GM19455 (cell line): ENCODE results near the gene NHP2.

Source experiments
- ATAC-seq: cut with Tn5 transposase; IDR thresholded peaks from one replicate; pipeline ENCODE4 v1.9.1; 2021; ENCODE audit not compliant: unreplicated experiment

Gene NHP2

DNA sequence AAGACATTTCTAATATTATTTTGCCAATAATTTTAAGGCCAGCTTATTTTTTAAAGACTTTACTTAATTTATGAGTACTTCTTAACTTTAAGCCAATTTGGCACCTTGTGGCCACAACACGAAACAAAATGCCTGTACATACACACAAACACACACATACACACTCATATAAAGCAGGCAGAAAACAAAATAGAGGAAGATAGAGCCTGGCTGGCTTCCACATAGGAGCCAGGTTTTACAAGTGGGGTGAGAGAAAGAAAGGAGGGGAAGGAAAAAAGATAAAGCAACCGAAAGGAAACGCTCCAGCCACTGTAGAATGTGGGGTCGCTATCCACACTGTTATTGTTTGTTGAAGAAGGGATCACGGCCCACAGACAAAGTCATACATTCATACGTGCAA is 23.1 kb upstream of the NHP2 start:
- ATAC-seq, result no peak

DNA sequence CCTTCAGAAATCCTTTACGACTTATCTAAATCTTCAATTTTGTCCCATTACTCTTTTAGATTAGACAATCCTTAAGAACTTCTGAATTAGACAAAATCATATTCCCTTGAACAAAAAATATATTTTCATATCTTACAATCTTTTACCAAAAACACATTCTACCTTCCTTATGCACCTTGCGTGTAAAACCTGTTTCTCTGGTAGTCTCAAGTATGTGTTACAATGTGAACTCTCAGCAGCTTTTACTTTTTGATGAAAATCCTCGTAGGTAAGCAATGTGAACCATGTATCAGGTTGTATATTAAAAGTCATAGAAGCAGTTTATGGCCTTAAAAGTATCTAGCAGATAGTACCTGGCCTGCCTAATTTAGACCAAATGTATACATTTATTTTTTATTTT is 20.8 kb upstream of the NHP2 start:
- ATAC-seq, result no peak

DNA sequence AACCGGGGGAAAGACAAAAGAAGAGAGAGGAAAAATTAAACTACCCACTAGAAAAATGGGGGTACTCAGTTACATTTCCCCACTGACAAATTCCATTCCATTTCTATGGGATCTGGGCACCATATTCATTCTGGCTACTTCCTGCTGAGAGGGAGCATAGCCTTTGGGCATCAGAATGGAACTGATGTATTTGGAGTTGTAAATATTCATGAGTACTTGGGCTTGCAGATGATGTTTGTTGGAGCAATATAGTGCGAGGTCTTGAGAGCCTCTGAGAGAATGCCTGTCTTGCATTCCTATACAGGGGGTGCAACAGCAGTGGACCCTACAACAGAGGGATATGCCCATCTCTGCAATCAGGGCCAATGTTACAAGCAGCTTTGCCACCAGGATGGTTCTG is 16.8 kb upstream of the NHP2 start:
- no peak for ATAC-seq

DNA sequence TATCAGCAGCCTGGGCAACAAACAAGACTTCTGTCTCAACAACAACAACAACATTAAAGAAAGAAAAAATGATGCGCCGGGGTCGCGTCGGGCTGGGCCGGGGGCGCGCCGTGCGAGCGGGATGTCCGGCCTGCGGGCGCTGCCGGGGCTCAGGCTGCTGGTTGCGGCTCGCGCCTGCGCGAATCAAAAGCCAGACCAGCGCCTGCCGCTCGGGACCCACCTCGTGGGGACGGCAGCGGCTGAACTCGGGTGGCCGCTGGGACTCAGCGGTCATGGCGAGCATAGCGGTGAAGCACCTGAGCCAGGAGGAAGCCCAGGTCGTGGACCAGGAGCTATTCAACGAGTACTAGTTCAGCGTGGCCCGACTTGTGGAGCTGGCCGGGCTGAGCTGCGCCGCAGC is 11.9 kb upstream of the NHP2 start:
- no peak for ATAC-seq

DNA sequence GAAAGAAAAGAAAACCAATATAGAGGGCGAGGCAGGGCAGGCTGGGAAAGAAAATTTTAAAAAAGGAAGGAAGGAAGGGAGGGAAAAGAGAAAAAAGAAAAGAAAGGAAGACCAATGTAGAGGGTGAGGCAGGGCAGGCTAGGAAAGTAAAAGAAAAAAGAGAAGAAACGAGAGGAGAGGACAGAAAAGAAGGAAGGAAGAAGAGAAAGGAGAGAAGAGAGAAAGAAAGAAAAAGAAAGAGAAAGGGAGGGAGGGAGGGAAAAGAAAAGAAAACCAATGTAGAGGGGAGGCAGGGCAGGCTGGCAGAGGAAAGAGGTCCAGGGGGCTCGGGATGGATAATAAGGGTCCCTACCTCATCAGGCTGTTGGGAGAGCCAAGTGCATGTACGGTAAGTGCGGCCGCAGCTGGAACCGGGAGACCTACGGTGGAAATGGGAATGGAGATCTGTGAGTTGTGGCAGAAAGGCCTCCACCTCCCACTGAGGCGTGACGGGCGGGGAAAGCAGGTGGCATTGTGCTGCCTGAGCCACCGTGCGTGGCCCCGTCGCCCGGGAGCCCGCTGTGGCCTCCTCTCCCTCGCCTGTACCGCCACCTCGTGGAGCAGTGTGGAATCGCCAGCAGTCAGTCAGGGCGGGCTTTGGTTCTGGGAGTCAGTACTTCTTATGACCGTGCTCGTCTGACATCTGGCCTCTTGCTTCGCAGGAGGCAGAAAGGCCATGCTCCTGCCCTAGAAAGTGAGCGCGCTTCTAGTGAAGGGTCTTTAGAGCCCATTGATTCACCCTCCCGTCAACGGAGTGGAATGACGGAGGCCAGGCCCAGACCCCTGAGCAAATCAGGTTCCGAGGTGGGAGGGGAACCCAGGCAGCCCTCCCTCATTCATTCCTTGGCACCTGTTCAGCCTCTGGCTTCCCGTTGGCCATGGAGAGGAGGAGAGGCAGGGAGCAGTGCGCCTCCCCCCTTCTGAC is 10.4 kb upstream of the NHP2 start:
- ATAC-seq, result peak; percentile 83

DNA sequence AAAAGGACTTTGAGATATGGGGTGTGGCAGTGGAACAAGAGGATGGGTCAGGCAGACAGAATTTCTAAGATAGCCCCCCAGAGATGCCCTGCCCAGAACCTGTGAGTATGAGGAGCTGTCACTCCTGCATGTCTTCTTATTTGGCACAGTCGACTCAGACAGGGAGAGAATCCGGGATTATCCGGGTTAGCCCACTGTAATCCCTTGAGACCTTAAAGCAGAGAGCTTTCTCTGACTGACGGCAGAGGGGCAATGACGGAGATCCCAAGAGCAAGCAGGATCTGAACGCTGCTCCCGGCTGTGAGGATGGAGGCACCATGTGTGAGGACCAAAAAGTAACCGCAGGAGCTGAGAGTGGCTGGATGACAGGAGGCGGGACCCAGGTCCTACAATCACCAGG is 8.8 kb upstream of the NHP2 start:
- ATAC-seq, result no peak

DNA sequence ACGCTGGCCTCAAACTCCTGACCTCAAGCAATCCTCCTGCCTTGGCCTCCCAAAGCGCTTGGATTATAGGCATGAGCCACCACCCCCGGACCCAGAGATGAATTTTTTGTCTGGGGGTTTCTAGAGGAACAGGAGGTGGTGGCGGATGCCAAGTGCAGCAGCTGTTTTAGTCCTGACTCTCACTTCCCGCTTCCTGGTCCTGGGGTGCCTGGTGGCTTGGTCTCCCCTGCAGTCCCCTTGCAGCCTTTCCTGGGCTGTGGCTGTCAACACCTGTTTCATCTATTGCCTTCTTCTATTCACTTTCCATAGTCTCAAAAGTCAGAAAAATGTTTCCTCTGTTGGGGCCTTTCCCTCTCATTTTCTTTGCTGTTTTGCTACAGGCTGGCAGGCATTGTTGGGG is 6.5 kb upstream of the NHP2 start:
- ATAC-seq, result no peak

DNA sequence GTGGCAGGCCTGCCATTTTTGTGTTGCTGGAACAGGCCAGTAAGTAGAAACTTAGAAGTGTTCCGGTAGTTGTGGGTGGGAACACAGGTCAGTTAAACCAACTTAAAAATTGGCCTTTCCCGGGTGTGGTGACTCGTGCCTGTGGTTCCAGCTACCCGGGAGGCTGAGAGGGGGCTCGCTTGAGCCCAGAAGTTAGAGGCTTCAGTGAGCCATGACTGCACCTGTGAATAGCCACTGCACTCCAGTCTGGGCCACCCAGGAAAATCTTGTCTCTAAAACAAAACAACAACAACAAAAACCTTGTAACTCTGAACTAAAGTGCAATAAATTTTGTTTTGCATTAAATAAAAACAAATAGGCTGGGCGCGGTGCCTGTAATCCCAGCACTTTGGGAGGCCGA is 1.4 kb upstream of the NHP2 start:
- ATAC-seq, result no peak

DNA sequence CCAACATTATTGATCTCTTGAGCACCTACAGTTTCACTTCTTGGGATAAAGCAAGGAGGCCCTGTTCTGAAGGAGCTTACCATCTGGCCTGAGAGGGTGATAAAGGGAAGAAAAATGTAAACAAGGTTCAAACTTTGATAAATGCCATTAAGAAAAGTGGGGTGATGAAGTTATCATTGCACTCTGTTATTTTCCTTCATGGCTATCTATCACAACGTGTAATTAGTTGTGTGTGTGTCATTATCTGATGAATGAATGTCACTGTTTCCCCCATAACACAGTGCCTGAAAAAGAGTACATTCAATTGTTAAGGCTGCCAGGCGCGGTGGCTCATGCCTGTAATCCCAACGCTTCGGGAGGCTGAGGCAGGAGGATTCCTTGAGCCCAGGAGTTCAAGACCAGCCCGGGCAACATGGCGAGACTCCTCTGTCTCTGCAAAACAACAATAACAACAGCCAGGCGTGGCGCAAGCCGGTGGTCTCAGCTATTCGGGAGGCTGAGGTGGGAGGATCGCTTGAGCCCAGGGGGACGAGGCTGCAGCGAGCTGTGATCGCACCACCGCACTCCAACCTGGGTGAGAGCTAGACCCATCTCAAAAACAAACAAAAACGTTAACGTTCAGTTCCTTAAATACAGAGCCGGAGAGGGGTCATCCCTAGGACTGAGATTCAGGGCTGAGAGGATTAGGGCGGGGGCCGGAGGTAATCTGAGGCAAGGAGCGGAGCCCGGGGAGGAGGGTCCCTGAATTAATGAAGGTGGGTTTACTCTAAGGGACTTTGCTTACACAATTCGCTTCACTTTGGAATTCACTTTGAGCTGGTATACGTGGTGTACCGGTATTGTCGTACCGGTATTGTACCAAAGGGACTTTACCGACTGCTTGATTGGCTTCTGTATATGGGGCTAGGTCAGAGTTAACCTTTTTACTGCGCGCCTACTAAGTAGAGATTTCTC is 917 bp downstream of the NHP2 start:
- ATAC-seq, result no peak

DNA sequence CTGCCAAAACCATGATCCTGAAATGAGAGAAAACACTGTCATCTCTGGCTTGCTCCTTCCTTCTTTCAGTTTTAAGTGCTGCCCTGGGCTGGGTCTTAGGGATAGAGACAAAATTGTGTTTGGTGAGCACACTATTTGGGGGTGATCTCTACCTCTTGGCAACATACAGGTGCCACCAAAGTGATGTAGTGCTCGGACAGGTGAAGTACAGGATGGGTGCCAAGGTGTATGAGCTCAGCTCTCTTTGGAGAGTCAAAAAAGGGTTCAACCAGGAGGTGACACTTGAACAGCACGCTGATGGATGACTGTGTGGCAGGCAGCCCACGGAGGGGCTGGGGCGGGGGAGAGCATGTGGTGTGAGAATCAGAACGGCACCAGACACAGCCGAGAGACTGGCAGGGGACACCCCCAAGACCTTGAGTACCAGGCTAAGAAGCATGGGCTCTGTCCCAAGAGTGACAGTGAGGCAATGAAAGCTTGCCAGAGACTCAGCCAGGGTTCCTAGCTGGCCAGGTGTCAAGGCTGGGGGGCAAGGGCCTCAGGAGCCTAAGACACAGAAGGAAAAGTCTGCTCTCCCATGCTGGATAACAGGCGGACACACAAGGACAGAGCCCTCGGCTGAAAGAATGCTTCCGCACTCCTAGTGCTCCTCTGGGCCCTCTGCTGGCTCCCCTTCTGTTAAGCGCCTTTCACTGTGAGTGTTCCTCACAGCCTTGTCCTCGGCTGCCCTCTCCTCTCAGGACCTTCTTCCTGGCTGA is 2.5 kb downstream of the NHP2 start:
- no peak for ATAC-seq

DNA sequence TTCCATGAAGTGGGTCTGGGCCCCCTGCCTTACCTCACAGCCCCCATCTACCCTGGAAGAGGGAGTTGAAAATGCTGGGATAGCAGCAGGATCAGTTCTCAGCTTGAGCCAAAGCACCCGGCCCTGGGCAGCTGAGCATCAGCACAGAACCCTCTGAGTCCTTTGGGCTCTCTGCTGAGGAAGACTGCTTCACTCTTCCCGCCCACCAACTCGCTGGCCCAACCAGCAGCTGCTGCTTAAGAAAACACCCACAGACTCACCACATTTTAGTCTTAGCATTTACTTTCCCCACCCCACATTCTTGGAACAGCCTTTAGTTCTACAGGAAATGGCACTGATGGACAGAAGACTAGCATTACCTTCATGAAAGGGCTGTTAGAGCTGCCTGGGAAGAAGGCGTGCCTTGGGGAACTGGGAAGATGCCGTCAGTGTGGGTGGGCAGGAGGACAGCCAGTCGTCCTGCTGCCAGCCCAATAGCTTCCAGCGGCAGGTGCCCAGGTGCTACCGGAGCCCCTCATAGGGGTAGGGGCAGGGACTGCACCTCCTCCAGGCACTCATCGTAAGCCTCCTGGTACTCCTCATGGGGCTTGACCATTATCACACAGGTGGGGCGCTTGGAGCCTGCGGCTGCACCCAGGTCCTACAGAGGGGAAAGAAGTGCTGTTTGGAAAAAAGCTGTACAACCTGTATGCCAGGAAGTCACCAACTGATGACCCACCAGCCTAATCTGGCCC is 4.3 kb downstream of the NHP2 start:
- no peak for ATAC-seq

DNA sequence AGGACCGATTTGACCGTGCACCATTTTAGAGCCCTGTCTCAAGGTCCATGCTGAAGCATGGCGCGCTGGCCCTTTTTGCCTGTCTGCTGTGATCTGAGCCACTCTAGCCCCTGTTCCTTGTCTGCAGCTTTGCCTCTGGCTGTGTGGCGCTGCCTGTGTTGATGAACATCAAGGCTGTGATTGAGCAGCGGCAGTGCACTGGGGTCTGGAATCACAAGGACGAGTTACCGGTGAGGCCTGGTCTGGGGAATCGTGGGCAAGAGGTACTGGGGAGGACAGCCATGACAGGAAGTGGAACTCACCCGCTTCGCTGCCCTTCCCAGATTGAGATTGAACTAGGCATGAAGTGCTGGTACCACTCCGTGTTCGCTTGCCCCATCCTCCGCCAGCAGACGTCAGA is 6.3 kb downstream of the NHP2 start:
- no peak for ATAC-seq

DNA sequence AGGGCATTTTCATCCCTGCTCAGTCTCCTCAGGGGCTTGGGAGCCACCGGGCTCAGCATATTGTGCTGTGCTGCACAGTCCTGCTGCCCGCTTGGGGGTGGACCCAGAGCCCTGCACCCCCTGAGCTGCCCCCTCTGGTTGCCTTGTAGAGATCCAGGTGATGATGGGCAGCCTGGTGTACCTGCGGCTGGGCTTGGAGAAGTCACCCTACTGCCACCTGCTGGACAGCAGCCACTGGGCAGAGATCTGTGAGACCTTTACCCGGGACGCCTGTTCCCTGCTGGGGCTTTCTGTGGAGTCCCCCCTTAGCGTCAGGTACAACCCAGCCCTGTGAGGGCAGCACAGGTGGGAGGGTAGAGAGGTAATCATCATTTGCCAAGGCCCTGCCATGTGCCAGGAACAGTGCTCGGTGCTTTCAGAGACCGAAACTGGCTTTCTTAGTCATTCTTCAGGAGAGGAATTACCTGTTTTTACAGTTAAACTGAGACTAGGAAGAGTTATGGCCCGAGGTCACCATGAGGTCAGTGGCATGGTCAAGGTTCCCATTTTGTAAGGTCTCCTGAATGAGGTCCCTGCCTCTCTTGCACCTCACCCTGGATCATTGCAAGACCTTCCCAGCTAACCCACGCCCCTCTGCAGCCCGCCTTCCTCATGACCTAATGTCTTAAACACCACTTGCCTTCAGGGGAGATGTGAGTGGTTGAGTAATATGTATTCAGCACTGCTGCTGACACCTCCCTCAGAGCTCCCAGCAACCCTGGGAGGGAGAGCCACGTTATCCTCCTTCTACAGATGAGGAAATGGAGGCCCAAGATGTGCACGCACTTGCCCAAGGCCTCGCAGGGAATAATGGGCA is 7.5 kb downstream of the NHP2 start:
- ATAC-seq, result no peak

DNA sequence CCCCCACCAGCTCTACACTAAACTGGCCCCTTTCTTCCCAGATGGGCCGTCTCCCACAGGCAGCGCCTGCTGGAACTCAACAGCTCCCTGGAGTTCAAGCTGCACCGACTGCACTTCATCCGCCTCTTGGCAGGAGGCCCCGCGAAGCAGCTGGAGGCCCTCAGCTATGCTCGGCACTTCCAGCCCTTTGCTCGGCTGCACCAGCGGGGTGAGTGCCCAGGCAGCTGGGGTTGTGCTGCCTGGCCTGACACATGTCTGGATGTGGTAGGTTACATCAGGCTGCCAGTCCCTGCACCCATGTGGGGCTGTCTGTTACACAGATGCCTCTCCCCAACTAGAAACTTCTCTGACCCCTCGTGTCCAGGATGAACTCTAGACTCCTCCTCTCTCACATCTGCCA is 9.8 kb downstream of the NHP2 start:
- ATAC-seq, result no peak

DNA sequence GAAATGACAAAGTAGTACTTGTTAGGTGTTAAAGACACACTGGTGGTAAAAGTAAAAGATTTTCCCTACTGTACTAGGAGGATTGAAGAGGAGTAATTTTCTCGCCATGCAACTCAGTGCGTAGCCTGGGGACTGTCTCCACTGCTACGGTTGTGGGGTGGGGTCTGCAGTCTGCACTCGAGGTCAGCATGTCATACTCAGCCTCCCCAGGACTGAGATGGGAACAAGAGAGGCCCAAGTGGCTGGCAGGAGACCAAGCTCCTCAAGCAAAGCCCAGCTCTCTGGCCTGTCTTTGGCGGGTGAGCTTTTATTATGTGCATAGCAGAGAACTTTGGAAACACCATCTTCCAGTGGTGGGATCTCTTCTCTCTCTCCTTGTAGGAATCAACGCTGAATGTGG is 10.4 kb downstream of the NHP2 start:
- no peak for ATAC-seq

DNA sequence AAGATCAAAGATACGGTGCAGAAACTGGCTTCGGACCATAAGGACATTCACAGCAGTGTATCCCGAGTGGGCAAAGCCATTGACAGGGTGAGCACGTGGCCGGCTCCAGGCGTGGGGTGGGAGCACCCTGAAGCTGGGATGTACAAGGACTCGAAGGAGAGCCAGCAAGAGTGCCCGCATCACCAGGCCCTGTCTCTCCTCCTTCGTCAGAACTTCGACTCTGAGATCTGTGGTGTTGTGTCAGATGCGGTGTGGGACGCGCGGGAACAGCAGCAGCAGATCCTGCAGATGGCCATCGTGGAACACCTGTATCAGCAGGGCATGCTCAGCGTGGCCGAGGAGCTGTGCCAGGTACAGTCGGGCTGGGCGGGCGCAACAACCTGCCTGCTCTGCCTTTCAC is 11.0 kb downstream of the NHP2 start:
- ATAC-seq, result no peak

DNA sequence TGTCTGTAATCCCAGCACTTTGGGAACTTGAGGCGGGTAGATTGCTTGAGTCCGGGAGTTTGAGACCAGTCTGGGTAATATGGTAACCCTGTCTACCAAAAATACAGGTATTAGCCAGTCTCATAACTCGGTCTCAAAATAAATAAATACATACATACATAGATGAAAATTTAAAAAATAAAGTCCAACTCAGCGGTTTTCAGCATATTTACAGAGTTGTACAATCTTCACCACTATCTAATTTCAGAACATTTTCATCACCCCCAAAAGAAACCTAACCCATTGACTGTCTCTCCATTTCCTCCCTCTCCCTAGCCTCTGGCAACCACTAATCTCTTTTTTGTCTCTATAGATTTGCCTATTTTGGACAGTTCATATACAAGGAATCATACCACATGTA is 12.1 kb downstream of the NHP2 start:
- ATAC-seq, result no peak

DNA sequence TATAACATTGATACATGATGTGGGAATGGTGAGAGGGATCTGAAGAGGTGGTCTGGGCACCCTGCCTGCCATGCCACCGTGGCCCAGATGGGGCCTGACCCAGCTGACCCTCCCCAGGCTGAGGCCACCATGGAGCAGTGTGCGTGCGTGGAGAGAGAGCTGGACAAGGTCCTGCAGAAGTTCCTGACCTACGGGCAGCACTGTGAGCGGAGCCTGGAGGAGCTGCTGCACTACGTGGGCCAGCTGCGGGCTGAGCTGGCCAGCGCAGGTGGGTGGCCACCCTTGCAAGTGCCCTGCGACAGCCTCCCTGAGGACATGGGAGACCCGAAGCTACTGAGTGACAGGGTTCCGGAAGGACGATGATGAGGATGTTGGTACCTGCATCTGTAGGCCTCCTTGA is 15.7 kb downstream of the NHP2 start:
- no peak for ATAC-seq

DNA sequence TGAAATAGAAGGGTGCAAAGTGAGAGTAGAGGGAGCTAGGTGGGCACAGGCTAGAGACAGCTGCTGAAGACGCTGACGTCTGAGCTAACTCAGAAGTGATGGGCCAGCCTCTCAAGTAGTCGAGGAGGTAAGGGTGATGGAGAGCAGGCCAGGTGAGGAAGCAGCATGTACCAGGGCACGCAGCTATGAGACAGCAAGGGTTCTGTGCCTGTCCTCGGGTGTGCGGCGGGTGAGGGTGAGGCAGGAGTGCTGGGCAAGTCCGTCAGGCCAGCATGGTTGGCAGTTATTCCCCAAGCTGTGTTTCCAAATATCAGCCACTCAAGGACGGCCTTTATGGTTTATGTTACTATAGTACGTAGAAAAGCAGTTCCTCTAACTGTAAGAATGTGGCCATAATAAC is 16.7 kb downstream of the NHP2 start:
- no peak for ATAC-seq
